Measurements from ENCODE around the gene VAV2. TPM values are rescaled to one million over a fixed set of nuclear protein-coding genes. Genes with fewer than 3 reads are reported as not detected.
A peak's percentile ranks its signal among the peaks of the same experiment; 100 is the strongest.

The VAV2 gene
- total RNA-seq, 1 donor from 2014 or later: 61.9 TPM

DNA sequence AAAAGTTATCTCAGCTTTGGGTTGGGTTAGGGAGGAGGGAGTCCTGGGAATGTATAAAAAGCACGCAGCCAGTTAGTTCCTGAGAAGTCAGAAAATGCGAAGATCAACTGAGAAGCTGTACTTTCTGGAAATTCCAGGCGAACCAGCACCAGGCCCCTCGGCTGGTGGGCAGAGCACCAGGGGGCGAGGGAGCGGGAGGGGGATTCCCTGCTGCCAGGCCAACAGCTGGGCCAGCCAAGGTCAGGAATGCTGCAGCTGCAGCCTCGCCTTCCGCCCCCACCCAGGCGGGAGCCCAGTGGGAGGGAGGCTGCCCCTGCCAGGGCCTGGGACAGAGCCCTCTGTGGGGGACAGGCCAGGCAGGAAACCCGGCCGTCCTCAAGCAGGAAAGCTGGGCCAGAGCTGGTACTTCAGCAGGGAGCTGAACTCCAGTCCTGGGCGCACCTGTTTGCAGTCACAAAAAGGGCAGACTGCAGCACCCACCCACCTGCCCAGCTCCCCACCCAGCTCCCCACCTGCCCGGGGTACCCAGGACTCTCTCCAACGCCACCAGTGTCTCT, 35.5 kb downstream of the VAV2 start:
- TF ChIP-seq, protein P1, sequence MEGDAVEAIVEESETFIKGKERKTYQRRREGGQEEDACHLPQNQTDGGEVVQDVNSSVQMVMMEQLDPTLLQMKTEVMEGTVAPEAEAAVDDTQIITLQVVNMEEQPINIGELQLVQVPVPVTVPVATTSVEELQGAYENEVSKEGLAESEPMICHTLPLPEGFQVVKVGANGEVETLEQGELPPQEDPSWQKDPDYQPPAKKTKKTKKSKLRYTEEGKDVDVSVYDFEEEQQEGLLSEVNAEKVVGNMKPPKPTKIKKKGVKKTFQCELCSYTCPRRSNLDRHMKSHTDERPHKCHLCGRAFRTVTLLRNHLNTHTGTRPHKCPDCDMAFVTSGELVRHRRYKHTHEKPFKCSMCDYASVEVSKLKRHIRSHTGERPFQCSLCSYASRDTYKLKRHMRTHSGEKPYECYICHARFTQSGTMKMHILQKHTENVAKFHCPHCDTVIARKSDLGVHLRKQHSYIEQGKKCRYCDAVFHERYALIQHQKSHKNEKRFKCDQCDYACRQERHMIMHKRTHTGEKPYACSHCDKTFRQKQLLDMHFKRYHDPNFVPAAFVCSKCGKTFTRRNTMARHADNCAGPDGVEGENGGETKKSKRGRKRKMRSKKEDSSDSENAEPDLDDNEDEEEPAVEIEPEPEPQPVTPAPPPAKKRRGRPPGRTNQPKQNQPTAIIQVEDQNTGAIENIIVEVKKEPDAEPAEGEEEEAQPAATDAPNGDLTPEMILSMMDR (IDR thresholded peaks at IDR 0.05; ENCODE audit: unreplicated experiment): no peak
- no peaks in the 10 kb centered on the region for H3K27me3 Mint-ChIP-seq (ENCODE audit: low read depth)
- peak overlapping the region; percentile 40 for H3K4me3 Mint-ChIP-seq
- peaks cover 62% of the 10 kb centered on the region for H3K4me1 Mint-ChIP-seq
- DNase-seq (ENCODE audit: low spot score in 2 of 2, unreplicated experiment in 2 of 2): no peak
- peak overlapping the region; percentile 99 for H3K27ac Mint-ChIP-seq
- no peaks in the 10 kb centered on the region for H3K36me3 Mint-ChIP-seq
- no peaks in the 10 kb centered on the region for H3K9me3 Mint-ChIP-seq

DNA sequence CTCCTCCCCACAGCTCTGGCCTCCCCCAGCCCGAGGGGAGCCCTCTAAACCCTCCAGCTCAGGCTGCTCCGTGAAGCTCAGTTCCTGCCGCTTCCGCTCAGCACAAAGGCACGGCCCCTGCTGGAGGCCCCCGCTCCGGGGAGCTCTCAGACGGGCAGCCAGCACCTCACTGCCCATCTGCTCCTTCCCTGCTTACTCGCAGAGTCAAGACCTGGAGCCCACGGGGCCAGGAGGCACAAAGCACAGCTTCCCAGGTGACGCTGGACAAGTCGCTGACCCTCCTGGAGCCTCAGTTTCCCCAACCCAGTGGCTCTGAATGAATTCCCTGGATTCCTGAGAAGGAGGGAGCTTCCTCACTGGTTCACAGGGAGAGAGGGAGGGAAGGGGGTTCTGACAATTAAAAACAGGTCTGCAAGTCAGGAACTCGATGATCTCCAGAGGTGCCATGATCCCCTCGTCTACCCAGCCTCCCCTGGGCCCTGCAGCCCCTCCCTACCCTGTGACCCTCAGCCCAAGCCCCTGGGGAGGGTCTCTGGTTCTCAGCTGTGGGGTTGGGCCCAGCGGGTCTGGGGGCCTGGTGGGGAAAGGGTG, 36.2 kb downstream of the VAV2 start:
- Mint-ChIP-seq H3K9me3 (no peaks in the 10 kb centered on the region), H3K27ac (peak overlapping the region; percentile 99), H3K4me1 (peaks cover 59% of the 10 kb centered on the region), H3K4me3 (peak overlapping the region; percentile 40), H3K36me3 (no peaks in the 10 kb centered on the region), H3K27me3 (ENCODE audit: low read depth) (no peaks in the 10 kb centered on the region)
- DNase-seq (ENCODE audit: low spot score in 2 of 2, unreplicated experiment in 2 of 2): peak in 1 of 2 experiments; percentile 71
- TF ChIP-seq, protein P1 (IDR thresholded peaks at IDR 0.05; ENCODE audit: unreplicated experiment): no peak

DNA sequence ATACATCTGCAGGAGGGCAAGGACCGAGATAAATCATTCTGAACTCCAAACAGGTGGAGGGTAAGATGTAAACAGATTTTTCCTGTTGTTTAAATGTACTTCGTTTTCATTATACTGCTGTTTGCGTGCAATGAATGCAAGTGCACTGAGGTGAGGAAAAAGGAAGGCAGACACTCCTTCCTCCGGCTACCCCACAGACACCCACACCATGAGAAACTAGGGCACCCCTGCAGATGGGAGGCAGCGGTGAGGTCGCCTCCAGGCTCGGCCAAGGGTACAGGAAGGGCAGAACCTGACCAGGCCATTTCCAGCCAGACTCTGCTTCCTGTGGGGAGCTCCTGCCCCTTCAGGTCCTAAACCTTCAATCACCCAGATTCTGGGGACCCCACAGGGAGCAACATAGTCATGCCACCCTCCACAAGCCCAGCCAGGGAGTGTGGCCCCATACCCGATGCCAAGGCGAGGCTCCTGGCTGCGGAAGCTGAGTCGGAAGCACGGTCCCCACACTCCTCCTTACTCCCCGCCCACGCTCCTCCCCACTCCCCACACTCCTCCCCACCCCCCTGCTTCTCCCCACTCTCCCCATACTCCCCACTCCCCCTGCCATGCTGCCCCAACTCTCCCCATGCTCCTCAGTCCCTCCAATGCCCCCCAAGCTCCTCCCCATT, 37.1 kb downstream of the VAV2 start:
- Mint-ChIP-seq H3K4me1 (peaks cover 55% of the 10 kb centered on the region), H3K27ac (peak overlapping the region; percentile 71), H3K9me3 (no peaks in the 10 kb centered on the region), H3K4me3 (no peak overlapping the region), H3K27me3 (ENCODE audit: low read depth) (no peaks in the 10 kb centered on the region), H3K36me3 (no peaks in the 10 kb centered on the region)
- no peak for DNase-seq (ENCODE audit: low spot score in 2 of 2, unreplicated experiment in 2 of 2)
- TF ChIP-seq, protein P1 (IDR thresholded peaks at IDR 0.05; ENCODE audit: unreplicated experiment): no peak

DNA sequence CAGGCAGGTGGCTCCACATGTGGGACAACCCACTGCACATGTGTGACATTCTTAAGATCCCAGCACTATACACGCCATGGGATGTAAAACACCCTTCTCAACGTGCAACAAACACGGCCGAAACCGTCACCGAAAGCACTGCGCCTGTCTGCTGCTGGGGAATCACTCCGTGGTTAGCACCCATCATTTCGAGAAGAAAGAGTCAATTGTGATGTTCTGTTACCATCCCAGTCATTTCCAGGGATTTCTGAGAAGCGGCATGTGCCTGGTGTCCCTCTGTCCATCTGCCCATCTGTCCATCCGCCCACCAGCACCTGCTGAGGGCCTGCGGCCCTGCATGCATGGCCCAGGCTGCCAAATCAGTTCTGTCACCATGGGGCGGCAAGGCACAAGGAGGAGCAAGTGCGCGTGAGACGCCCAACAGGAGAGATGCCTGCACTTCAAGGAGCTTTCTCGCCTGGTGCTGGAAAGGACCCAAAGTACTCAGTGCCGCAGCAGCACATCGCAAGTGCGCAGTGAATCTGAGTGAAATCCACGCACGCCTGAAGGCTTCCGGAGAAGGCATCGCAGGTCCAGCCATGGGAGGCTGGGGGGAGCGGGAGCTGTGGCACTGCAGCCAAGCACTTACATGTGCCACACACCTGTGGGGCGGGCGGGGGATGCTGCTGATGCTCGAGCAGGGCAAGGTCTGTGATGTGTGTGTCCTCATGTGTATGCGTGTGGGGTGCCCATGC, 38.0 kb downstream of the VAV2 start:
- H3K27ac Mint-ChIP-seq: peak overlapping the region; percentile 86
- H3K4me1 Mint-ChIP-seq: peaks cover 48% of the 10 kb centered on the region
- DNase-seq (ENCODE audit: low spot score in 2 of 2, unreplicated experiment in 2 of 2): no peak

DNA sequence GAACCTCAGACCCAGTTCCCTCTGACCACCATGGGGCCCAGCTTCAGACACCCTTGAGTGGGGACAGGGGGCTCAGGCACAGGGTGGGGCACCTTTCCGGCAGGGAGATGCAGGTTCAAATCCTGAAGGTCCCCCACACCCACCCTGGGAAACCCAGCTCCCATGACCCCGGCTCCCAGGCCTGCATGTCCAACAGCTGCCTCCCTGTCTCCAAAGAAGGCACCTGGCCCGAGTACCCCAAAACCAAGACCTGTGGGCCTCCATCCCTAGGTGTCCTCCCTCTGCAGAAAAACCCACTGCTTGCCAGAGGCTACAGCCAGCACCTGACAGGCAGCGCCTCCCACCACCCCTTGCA, 38.5 kb downstream of the VAV2 start:
- TF ChIP-seq, protein P1 (IDR thresholded peaks at IDR 0.05; ENCODE audit: unreplicated experiment): no peak
- H3K27ac Mint-ChIP-seq: no peak overlapping the region
- no peaks in the 10 kb centered on the region for H3K27me3 Mint-ChIP-seq (ENCODE audit: low read depth)
- peaks cover 44% of the 10 kb centered on the region for H3K4me1 Mint-ChIP-seq
- H3K36me3 Mint-ChIP-seq: no peaks in the 10 kb centered on the region
- no peak for DNase-seq (ENCODE audit: low spot score in 2 of 2, unreplicated experiment in 2 of 2)
- H3K9me3 Mint-ChIP-seq: no peaks in the 10 kb centered on the region
- no peak overlapping the region for H3K4me3 Mint-ChIP-seq

More for the DNA sequence above, 38.0 kb downstream of the VAV2 start:
- TF ChIP-seq, protein P1 (IDR thresholded peaks at IDR 0.05; ENCODE audit: unreplicated experiment): no peak
- H3K36me3 Mint-ChIP-seq: no peaks in the 10 kb centered on the region
- H3K4me3 Mint-ChIP-seq: no peak overlapping the region
- no peaks in the 10 kb centered on the region for H3K9me3 Mint-ChIP-seq
- no peaks in the 10 kb centered on the region for H3K27me3 Mint-ChIP-seq (ENCODE audit: low read depth)

Measured in mesothelial cell of epicardium (in vitro differentiated cells).